Activated CD8-positive, alpha-beta memory T cell treated with anti-CD3 and anti-CD28 coated beads, Interleukin-2, amount 50 U/mL, for 48 hours (primary cell): ENCODE measurements around the gene DOCK1.

Experiments
- DNase-seq: peaks from one replicate; pipeline ENCODE4 v3.0.0-alpha.2; 2020

Gene DOCK1

DNA sequence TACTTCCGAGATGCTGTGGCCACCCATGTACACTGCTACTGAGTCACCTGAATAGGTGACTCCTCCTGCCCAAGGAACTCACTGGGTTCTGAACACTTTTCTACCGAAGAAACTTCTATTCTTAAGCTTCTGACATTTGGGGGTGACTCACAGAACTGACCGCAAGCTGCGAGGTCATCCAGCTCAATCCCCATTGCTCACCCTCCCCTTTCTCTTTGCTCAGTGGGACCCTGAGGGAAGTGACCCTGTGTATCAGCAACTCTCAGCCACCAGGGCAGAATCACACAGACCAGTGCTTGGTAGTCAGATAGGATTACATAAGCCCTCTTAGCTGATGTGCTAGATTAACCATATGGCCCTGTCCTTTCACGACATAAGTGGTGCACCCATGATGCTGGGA lies 244.9 kb downstream of the DOCK1 start:
- DNase-seq: no peak

DNA sequence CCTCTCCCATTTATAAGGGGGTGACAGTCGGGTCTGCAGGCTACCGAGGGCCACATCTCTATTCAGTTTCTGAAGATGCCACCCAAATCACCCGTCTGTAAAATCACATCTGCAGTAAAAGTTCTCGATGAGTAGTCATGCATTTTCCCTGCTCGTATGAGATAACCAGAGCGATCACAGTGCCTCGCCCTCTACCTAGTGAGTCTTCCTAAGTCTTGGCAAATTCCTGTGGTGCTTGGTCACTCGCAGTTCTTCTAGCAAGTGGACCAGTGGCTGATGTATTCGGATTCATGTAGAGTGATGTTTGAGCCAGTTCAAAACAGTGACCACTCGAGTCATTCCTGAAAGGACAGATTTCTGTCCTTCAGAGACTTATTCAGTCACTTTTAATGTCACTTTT lies 246.3 kb downstream of the DOCK1 start:
- DNase-seq: no peak

DNA sequence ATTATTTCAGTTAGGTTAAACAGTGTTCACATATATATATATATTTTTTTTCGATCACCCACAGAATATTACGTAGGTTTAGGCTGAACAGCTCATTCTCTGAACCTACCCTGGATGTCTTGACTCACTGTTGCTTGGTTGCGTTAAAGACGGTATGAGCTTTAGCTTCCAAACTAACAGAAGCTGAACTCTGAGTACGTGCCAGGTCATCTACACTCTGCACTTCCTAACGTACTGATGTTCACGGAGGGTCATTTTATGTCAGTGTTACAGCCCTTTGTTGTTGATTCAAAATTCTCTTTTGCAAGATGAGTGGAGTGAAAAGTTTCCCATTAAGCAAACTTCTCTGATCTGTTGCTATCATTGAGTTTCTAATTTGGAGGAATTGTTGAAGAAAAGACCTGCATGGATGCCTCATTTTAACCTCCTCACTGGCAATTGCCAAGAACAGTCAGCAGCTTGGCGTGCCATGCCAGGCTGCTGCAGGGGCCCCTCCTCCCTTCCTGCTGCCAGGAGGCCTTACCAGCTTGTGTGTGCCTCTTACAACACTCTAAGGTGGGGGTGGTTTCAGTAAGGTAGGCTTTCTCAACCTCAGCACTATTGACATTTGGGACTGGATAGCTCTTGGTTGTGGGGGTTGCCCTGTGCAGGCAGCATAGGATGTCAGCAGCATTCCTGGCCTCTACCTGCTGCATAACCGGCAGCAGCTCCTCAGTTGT lies 246.9 kb downstream of the DOCK1 start:
- DNase-seq: no peak

DNA sequence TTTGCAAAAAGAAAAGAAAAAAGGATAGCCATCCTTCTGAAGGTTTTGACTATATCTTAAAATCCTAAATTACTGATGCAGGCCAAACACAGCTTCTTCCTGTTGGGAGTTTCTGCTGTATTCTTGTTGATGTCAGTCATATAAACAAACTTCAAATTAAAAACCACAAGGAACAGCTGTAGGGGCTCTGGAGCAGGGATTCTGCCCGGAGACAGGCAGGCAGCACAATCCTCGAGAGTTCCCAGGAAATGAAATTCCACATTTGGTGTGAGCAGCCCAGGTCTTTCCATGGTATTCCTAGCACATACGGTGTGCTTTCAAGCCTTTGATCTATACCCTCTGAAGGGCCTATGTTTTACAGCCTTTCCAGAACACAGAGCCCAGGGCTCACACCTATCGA lies 248.0 kb downstream of the DOCK1 start:
- no peak for DNase-seq

DNA sequence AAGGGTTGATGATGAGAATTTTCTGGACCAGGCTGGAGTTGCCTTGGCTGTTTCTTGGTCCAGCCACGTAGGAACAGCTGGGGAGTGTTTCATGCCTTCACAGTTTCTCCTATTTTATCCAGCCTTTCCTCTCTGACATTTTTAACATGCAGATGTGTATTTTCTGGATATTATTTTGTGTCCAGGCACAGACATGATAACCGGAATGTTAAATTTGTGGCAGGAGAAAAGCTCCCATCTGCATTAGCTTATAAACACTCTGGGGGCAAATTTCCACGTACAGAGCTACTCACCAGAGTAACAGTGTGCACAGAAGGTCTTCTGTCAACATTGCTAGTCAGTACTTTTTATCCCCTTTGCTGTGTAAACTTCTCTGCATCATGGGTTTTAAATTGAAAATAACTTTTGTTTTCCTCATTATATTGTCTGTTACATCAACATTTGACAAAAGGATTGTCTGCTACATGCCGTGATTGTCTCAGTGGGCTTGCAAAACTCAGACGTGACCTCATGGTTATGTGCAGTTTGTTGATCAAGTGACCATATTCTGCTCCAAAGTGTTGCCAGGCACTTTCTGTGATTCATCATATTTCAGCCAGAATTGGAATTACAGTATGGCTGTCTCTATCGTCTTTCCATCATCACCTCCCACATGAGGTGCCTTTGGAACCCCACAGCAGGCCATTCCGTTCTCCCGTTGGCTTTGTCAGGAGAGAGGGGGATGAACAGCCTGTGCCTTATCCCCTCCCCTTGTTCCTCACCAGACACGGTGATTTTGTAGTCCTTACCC lies 249.8 kb downstream of the DOCK1 start:
- DNase-seq: no peak

DNA sequence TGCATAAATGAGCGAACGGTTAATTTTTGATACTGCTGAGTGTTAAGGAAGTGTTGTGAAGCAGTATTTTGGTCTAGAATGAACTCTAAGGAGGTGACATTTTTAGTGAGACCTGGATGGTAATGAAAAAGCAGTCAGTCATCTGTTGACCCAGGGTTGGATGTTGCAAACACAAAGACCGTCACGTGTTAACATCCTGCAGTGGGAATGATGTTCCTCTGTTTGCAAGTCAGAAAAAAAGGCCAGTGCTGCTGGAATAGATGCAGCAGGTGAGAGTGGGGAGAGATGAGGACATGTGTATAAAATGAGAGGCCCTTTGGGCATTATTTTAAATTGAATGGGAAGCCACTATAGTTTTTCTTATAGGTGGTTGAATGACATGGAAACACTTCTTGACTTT lies 251.9 kb downstream of the DOCK1 start:
- no peak for DNase-seq

DNA sequence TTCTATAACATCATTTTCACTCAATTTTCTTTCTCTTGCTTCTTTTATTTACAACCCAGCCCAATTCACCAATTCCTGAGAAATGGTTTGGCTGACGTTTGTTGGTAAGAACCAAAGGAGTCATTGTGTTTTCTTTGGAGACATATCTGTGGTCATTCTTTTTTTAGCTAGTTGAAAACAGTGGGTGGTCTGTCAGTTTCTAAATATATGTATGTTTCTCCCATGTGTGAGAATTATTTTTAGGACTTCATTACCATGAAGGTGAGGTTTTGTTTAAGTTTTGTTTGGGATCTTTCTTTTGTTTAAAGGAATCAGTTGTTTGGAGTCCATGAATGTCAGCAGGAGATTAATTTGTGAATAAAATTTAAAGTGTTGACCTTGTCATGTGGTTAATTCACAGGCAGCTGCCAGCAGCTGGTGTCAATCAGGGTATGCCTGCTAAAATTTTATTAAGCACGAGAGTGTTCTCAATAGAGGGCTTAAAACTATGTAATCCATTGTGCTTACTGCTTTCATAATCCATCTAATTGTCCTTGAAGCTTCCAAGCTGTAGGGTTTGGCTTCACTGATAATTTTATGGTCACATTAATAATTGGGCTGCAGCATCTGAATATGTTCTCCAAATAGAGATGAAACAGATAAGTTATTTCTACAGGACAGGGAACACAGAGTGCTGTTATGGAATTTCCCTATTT lies 252.4 kb downstream of the DOCK1 start:
- no peak for DNase-seq

DNA sequence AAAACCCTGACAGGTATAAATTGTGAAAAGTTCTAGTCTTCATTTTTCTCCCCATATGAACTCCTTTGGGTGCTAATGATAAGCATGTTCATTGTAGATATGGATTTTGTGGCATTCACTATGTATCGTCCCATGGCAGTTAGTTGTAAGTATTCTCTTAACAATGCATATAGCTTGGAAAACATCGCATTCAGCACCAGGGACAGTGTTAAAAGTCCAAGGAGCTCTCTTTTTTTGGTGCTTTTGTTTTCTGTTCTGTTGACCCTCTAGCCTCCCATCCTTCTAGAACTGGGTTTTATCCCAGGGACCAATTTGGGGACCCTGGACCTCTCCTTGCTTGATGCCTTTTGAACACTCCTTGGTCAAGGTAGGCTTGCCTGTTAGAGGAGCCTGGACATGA lies 253.4 kb downstream of the DOCK1 start:
- no peak for DNase-seq

DNA sequence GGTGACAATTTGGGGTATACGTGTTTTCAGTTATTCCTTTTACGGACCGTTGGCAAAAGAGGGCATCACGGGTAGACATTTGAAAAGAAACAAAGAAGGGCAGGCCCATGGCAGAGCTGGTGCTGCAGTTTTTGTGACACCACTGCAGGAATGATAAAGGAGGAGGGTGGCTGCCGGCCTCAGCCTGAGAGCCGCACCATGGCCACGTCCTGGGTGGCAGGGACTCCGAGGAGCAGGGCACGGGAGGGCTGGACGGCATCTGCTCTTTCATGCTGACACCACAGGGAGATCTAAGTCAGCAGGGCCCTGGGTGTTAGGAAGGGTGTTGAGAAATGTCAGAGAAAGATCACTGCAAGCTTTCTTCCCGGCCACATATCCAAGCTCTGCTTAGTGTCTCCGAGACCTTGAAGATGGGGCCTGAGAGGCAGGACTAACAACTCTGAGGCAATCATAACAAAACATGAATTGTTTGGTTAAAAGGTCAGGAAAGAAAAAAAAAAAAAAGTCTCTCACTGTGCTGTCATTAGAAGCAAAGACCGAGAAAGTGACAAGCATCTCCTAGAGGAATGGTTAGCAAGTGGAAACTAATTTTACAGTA lies 254.5 kb downstream of the DOCK1 start:
- DNase-seq: no peak

DNA sequence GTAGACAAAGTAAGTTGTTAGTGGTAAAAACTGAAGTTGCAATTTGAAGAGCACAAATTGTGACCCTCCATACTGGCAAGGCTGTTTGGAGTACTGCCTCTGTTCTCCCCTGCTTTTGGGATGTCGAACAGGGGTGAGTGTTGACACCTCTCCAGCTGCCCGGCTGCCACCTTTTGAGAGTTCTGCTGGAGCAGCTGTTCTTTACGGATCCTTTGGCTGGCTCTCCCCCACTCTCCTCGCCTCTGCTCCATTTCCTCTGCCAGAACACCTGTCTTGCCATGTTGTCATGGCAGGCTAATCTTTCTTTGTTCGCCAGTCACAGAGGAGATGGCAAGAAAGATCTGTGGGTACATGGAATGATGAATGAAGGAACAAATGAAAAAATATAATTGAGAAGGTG lies 256.3 kb downstream of the DOCK1 start:
- DNase-seq: no peak

DNA sequence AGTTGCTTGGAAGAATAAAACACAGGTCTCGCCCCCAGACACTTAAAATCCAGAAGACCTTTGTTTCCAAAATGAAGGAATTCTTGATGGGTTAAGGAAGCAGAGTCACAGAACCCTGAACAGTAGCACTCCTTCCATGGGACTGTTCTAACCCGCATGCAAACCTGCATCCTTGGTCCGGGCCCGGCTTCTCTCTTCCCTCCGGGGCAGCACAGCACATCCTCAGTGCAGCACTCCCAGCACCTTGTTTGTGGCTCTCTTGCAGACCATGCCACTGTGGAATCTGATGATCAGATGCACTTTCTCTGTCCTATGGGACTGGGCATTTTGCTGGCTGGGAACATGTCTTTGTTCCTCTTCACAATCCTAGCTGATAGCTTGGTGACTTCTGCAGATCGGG lies 257.6 kb downstream of the DOCK1 start:
- DNase-seq: no peak

DNA sequence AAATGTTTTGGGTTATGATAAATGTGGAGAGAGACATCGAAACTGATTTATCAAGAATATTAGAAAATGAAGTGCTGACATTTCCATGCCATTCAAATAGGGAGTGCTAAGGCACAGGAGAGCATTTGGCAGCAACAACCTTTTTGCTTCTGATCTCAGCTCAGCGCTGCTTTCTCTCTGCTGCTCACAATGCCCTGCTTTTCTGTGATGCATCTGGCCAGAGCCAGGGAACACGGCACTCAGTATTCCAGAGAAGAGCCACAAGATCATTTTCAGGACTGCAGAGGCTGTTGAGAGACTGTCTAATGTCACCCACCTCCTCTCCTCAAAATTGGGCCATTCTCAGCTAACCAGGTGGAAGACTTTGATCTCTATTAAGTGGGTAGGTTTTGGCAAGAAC lies 263.0 kb downstream of the DOCK1 start:
- DNase-seq: no peak

DNA sequence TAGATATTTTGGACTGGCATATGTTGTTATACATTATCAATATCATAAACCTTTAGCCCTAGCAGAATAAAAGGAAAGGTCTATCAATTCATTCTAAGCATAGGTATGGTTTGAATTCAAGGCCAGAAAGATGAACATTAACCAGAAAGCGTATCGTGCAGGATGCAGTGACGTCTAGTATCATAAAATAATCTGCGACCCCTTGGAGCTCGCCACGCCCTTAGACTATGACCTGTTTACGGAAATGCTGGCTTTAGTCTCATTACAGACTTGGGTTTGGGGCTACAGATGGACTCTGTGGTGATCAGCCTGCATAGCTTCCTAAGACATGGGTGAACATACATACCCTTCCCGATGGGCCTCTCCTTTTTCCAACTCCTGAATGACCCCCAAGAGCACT lies 269.6 kb downstream of the DOCK1 start:
- DNase-seq: no peak

DNA sequence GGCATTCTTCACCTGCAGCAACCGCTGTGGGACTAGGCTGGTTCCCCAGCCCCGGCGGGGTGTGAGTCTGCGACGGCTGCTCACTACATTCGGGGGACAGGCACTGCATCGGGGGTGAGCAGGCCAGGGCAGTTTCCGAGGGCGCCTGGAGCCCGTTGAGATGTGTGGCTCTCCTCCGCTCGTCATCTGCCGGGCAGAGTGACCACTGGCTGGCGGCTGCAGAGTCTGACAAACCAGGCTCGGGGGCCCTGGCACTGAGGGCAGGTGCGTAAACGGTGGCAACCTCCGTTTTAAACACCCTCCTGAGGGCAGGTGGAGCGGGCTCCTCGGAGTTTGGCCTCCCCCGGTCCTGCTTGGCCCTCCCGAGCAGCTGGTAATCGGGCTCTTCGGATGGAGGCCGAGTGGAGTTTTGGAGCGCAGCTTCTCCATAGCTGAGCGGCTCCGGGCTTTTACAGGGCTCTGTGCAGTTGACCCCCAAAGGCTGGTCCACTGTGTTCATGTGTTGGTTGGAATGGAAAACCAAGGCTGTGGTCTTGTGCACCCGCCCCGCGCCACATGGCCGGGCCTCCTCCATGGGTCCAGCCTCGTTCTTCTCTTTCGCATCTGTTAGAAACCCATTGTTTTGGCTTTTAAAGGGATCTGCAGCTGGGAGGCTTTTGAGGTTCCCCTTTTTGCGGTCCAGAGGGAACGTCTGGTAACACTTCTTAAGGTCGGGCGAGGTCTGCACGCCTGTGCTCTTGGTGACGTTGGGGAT lies 270.3 kb downstream of the DOCK1 start:
- DNase-seq: no peak

DNA sequence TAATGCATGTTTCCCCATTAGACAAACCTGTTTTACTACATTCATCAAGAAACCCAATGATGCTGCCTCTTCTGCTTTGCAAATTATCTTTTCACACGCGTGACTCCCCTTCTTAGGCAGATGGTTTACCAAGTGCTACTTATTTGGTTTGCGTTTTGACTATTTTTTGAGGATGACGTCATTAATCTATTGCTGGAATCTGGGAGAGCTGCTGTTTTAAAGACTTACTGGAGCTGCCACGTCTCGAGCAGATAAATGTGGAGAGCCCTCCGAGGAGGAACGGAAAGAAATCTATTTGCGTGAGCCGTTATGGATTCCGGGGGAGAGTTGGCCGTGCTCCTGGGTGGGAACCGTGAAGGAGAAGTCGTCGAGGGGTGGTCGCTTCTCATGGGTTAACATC lies 271.4 kb downstream of the DOCK1 start:
- DNase-seq: no peak

DNA sequence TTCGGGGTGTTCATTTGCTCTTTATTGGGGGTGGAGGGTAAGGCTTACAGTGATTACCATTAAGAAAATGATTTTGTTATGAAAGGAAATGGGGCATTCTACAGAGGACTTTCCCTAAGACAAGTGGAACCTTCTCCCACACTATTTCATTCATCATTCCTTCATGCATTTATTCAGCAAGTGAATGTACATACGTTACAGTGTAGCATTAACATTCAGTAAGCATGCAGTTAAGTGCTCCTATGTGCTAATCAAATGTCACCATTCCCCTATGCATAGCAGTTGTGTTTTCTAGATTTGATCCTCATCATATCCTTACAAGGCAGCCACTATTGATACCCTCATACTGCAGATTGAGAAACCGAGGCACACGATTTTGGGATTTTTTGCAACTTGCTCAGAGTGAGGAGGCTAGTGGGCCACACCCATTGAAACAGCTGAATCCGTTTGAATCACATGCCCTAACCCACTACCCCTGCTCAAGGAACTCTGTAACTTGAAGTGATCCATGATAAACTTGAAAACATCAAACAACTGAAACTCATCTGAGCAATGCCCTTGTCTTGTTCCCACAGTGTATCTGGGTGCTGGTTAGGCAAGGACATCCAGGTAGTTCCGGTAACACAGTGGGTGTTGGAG lies 274.5 kb downstream of the DOCK1 start:
- no peak for DNase-seq

DNA sequence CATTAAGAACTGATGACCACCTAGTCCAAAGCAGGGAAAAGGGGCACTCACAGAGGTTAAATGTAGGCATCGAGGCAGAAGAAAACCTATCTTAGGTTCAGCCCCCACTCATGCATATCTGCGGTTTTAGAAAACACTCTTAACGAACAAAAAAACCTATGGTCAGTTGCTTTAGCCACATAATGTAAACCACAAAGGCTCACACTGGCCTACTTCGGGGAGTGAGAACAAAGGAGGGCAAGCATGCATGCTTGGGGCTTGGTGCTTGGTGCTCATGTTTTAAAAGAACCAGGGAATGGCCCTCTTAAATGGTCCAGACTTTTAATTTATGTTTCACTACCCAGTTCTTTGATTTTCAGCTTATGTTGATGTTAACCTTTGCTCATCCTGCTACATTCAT lies 276.9 kb downstream of the DOCK1 start:
- no peak for DNase-seq

DNA sequence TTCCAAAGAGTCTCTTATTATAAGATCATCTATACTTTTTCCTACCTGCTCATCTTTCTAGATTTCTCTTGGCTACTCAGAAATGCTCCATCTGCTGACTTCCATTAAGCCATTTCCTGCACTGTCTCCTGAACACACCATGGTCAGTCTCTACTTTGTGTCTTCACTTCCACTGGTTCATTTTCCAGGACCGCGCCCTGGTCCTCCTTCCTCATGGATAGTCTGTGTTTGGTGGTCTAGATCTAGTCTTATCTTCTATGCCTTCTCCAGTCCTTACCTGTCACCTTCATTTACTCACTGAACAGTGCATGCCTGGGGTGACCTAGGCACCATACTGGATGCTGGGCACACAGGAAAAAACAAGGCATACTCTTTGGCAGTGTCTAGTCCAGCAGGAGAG lies 279.4 kb downstream of the DOCK1 start:
- no peak for DNase-seq

DNA sequence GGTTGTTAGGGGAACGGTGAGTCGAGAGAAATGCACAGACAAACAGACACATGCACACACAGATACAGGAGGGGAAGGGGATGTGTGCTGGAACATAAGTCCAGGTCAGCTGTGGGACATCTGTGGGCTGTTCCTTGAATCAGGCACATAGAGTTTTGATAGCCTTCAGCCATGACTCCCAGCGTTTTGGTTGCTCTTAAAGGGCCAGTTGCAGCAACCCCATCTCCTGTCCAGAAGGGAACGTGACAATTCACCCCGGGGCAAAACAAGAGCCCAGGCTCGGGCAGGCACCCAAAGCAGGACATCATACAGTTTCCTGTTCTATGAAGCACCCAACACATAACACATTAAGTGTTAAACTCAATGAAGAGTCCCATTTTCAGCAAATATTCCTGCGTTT lies 281.6 kb downstream of the DOCK1 start:
- DNase-seq: no peak

DNA sequence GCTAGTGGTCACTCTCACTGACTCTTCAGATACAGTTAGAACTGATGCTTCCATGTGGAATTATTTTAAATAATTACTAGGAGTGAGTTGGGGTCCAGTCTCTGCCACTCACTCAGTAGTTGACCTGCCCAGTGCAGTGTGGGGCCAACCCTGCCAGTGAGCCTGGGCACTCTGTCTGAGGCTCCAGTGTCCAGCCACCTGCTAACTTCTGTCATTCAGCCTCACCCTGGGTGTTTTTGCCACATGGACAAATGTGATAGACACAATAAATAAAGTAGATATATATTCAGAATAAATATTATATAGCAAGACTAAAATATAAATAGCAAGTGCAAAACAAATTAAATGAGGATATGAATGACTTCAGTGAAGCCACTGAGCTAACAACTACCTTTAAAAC lies 284.0 kb downstream of the DOCK1 start:
- no peak for DNase-seq

DNA sequence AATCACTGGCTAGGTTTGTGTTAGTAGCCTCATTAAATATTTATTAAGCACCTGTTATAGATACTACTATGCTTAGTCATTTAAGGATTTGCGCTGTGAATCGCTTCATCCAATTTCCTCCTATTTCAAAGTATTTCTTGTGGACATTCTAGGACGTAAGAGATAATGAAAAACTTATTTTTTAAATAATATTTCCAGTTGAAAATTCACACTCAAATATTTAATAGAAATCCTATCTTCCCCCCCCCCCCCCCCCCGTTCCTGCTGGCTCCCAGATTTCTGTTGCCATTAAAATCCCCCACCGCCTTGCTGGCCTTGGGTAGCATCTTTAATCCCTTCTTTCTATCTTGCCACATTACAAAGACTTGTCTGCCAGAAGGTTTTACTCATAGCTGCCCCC lies 285.2 kb downstream of the DOCK1 start:
- DNase-seq: no peak

DNA sequence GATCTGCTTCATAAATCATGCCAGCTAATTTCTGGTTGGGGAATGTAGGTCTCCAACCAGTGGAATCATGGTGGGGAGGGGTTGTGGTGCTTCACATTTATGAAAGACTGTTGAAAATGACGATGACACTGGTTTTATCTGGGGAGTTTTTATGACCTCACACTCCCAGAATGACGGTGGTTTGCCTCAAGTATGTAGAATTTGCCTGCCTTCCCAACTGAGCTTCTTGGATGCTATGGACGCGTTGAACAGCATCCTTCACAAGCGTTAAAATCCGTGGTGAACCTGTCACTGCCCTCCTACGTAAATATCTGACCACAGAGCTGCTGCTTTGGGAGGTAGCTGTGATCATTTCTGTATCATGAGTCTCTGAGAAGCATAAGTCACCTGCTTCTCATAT lies 287.9 kb downstream of the DOCK1 start:
- DNase-seq: no peak

DNA sequence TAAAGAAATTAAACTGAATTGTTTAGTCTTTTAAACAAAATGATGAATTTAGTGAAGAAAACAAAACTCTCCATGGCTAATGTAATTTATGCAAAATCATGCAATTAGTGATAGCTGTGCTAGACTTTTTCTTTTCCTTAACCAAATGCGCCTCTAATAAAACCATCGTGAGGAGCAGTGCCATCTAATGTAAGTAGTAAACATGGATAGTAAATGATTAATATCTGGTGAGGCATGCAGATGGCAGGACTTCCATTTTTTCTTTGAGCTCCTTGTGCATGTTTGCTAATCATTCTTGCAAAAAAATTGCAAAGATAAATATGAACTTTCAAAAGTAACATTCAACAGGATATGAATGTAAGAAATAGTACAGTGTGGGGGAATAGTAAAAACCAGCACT lies 288.9 kb downstream of the DOCK1 start:
- DNase-seq: no peak
